GM12878 (cell line): ENCODE results near the gene BAG5.

Experiments used
- CTCF ChIP-seq, 3 experiments: IDR thresholded peaks in 2 of 3; conservative IDR thresholded peaks in 1 of 3; 2 replicates each; pipeline ENCODE4 v1.5.1; 2011; ENCODE audit warnings: low read depth in 3 of 3, low read length in 3 of 3, mild to moderate bottlenecking in 3 of 3, control low read depth in 2 of 3, moderate library complexity in 2 of 3, inconsistent platforms in 1 of 3, mixed read lengths in 1 of 3; ENCODE audit not compliant: control insufficient read depth in 2 of 3, insufficient read depth in 1 of 3; ENCODE audit errors: extremely low read depth in 1 of 3
- GABPA ChIP-seq: IDR thresholded peaks from 2 replicates; pipeline ENCODE4 v1.6.1; 2014; ENCODE audit warnings: antibody characterized with exemption, low read depth, mild to moderate bottlenecking, inconsistent platforms
- USF1 ChIP-seq: IDR thresholded peaks from 2 replicates; pipeline ENCODE4 v1.6.1; 2011; ENCODE audit warnings: borderline replicate concordance, low read depth, mild to moderate bottlenecking, moderate library complexity, mixed read lengths, low read length; ENCODE audit not compliant: insufficient read depth; ENCODE audit errors: extremely low read length
- ZNF274 ChIP-seq: IDR thresholded peaks from one replicate; pipeline ENCODE4 v1.8.0; 2011; ENCODE audit not compliant: insufficient read length, insufficient read depth
- TF ChIP-seq, protein P1 (sequence below): fragments of 150-350 bp; IDR thresholded peaks from 2 replicates; pipeline ENCODE4 v1.6.1; 2016; ENCODE audit warnings: low read depth, low read length

GRCh38 chr14:103584326-103584915 is 22.0 kb upstream of the BAG5 start:
- no peak for TF ChIP-seq CTCF (IDR thresholded peaks at IDR 0.05 in 2 of 3, conservative IDR thresholded peaks at IDR 0.05 in 1 of 3; ENCODE audit: control insufficient read depth in 2 of 3, extremely low read depth in 1 of 3, insufficient read depth in 1 of 3, low read depth in 3 of 3, low read length in 3 of 3)
- no peak for TF ChIP-seq USF1
- no peak for TF ChIP-seq ZNF274
- no peak for TF ChIP-seq GABPA
- TF ChIP-seq, protein P1, sequence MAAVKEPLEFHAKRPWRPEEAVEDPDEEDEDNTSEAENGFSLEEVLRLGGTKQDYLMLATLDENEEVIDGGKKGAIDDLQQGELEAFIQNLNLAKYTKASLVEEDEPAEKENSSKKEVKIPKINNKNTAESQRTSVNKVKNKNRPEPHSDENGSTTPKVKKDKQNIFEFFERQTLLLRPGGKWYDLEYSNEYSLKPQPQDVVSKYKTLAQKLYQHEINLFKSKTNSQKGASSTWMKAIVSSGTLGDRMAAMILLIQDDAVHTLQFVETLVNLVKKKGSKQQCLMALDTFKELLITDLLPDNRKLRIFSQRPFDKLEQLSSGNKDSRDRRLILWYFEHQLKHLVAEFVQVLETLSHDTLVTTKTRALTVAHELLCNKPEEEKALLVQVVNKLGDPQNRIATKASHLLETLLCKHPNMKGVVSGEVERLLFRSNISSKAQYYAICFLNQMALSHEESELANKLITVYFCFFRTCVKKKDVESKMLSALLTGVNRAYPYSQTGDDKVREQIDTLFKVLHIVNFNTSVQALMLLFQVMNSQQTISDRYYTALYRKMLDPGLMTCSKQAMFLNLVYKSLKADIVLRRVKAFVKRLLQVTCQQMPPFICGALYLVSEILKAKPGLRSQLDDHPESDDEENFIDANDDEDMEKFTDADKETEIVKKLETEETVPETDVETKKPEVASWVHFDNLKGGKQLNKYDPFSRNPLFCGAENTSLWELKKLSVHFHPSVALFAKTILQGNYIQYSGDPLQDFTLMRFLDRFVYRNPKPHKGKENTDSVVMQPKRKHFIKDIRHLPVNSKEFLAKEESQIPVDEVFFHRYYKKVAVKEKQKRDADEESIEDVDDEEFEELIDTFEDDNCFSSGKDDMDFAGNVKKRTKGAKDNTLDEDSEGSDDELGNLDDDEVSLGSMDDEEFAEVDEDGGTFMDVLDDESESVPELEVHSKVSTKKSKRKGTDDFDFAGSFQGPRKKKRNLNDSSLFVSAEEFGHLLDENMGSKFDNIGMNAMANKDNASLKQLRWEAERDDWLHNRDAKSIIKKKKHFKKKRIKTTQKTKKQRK = no peak
